ENCODE results near the gene PIK3C2A. TPM values are rescaled to one million over a fixed set of nuclear protein-coding genes. Genes with fewer than 3 reads are reported as not detected.

PIK3C2A gene
- polyA plus RNA-seq, 3 donors: 5.3 to 9.3 (median 6.0) TPM

GRCh38 chr11:17188675-17189074 is 19.1 kb downstream of the PIK3C2A start:
- H3K4me3 Mint-ChIP-seq: no peak overlapping the region
- H3K27ac Mint-ChIP-seq: peak overlapping the region in 1 of 7 donors; percentile 50
- Histone ChIP-seq H3K9ac (ENCODE audit: insufficient read depth, low read length, poor library complexity, severe bottlenecking) (no peak overlapping the region), H3K27ac (ENCODE audit: low read depth in 1 of 2, low read length in 2 of 2) (no peak overlapping the region), H3K79me2 (ENCODE audit: insufficient read depth, low read length) (peaks cover 20% of the 10 kb centered on the region), H3K27me3 (ENCODE audit: control insufficient read depth in 2 of 2, insufficient read depth in 2 of 2, low read length in 2 of 2) (no peaks in the 10 kb centered on the region), H4K20me1 (ENCODE audit: insufficient read depth, low read length) (peaks cover 75% of the 10 kb centered on the region), H3K4me3 (replicated peaks in 1 of 3; ENCODE audit: low read depth in 2 of 3, low read length in 3 of 3) (no peak overlapping the region), H2AFZ (ENCODE audit: insufficient read depth, low read depth, low read length, poor library complexity, severe bottlenecking) (no peak overlapping the region), H3K9me3 (replicated peaks in 1 of 2; ENCODE audit: control insufficient read depth in 1 of 2, insufficient read depth in 1 of 2, low read length in 2 of 2) (no peaks in the 10 kb centered on the region), H3K4me1 (ENCODE audit: control insufficient read depth in 1 of 2, insufficient read depth in 2 of 2, low read length in 2 of 2) (no peaks in the 10 kb centered on the region), H3K36me3 (replicated peaks in 1 of 2; ENCODE audit: control insufficient read depth in 1 of 2, insufficient read depth in 2 of 2, low read length in 2 of 2) (peaks cover 0 to 42% of the 10 kb centered on the region in 2 donors), H3K4me2 (replicated peaks; ENCODE audit: extremely low read depth, low read length, poor library complexity, severe bottlenecking) (no peak overlapping the region)
- no peak for DNase-seq
- intact Hi-C loops (cut with micrococcal nuclease): no loop called here
- TF ChIP-seq CTCF (IDR thresholded peaks at IDR 0.05): no peak
- peaks cover 0 to 1% (median 0%) of the 10 kb centered on the region in 3 donors for H3K27me3 Mint-ChIP-seq (ENCODE audit: low read depth in 3 of 3)
- H3K4me1 Mint-ChIP-seq: peaks cover 2% of the 10 kb centered on the region
- H3K9me3 Mint-ChIP-seq: no peaks in the 10 kb centered on the region
- 100% methylated on average over 2 of the region's 2 CpGs for WGBS (ENCODE audit: insufficient coverage)
- H3K36me3 Mint-ChIP-seq: peaks cover 37 to 41% of the 10 kb centered on the region in 2 donors

GRCh38 chr11:17186932-17187692 is 20.7 kb downstream of the PIK3C2A start:
- Mint-ChIP-seq H3K9me3 (peaks cover 0 to 4% (median 0%) of the 10 kb centered on the region in 7 donors), H3K4me1 (peaks cover 2% of the 10 kb centered on the region), H3K27ac (peak overlapping the region in 1 of 7 donors; percentile 32), H3K27me3 (ENCODE audit: low read depth in 3 of 3) (peaks cover 0 to 1% (median 0%) of the 10 kb centered on the region in 3 donors), H3K4me3 (no peak overlapping the region), H3K36me3 (peaks cover 30 to 38% of the 10 kb centered on the region in 2 donors)
- DNase-seq: no peak
- no peaks in the 10 kb centered on the region for H3K27me3 ChIP-seq (ENCODE audit: control insufficient read depth in 2 of 2, insufficient read depth in 2 of 2, low read length in 2 of 2)
- H3K4me3 ChIP-seq (replicated peaks in 1 of 3; ENCODE audit: low read depth in 2 of 3, low read length in 3 of 3): no peak overlapping the region
- peaks cover 26% of the 10 kb centered on the region for H3K79me2 ChIP-seq (ENCODE audit: insufficient read depth, low read length)
- H3K27ac ChIP-seq (ENCODE audit: low read depth in 1 of 2, low read length in 2 of 2): no peak overlapping the region
- no peak overlapping the region for H3K9ac ChIP-seq (ENCODE audit: insufficient read depth, low read length, poor library complexity, severe bottlenecking)
- WGBS (ENCODE audit: insufficient coverage): 100% methylated on average over 1 of the region's 3 CpGs
- H3K4me2 ChIP-seq (replicated peaks; ENCODE audit: extremely low read depth, low read length, poor library complexity, severe bottlenecking): no peak overlapping the region
- H2AFZ ChIP-seq (ENCODE audit: insufficient read depth, low read depth, low read length, poor library complexity, severe bottlenecking): no peak overlapping the region
- intact Hi-C loops (cut with micrococcal nuclease): no loop called here
- TF ChIP-seq CTCF (IDR thresholded peaks at IDR 0.05): no peak
- H4K20me1 ChIP-seq (ENCODE audit: insufficient read depth, low read length): peaks cover 82% of the 10 kb centered on the region
- H3K9me3 ChIP-seq (replicated peaks in 1 of 2; ENCODE audit: control insufficient read depth in 1 of 2, insufficient read depth in 1 of 2, low read length in 2 of 2): no peaks in the 10 kb centered on the region
- H3K36me3 ChIP-seq (replicated peaks in 1 of 2; ENCODE audit: control insufficient read depth in 1 of 2, insufficient read depth in 2 of 2, low read length in 2 of 2): peaks cover 0 to 42% of the 10 kb centered on the region in 2 donors
- no peaks in the 10 kb centered on the region for H3K4me1 ChIP-seq (ENCODE audit: control insufficient read depth in 1 of 2, insufficient read depth in 2 of 2, low read length in 2 of 2)
